Kidney (tissue), 14 donors: Measurements from ENCODE around the gene OTOP3. TPM values are rescaled to one million over a fixed set of nuclear protein-coding genes. Genes with fewer than 3 reads are reported as not detected.

Source experiments
- DNase-seq, 5 donors: peaks; one replicate each; pipeline ENCODE4 v3.0.0-alpha.2; 2013 to 2020
- FAIRE-seq: peaks from 2 replicates; lab custom pipeline; 2012; peaks lifted over from hg19 to GRCh38; lab: Jason Lieb, UNC
- H3K27ac ChIP-seq, 2 donors: one replicate each; pipeline ENCODE4 v1.7.0; 2013; ENCODE audit warnings: low read depth in 2 of 2, low read length in 2 of 2, inconsistent platforms in 1 of 2
- H3K27me3 ChIP-seq: one replicate; pipeline ENCODE4 v1.7.1; 2013; ENCODE audit warnings: low read length, inconsistent platforms; ENCODE audit not compliant: control insufficient read depth, insufficient read depth
- H3K36me3 ChIP-seq, 3 donors: one replicate each; pipeline versions ENCODE4 v1.7.0 to v1.7.1; 2013; ENCODE audit warnings: low read length in 3 of 3, control low read depth in 1 of 3, inconsistent platforms in 1 of 3; ENCODE audit not compliant: insufficient read depth in 3 of 3, control insufficient read depth in 2 of 3
- H3K4me1 ChIP-seq, 3 donors: one replicate each; pipeline versions ENCODE4 v1.7.0 to v1.7.1; 2013; ENCODE audit warnings: low read length in 3 of 3, inconsistent platforms in 1 of 3, low read depth in 1 of 3; ENCODE audit not compliant: control insufficient read depth in 2 of 3, insufficient read depth in 2 of 3
- H3K4me3 ChIP-seq, 3 donors: one replicate each; pipeline versions ENCODE4 v1.7.0 to v1.8.1; 2013; ENCODE audit warnings: low read length in 3 of 3, control low read depth in 1 of 3, inconsistent platforms in 1 of 3
- H3K9ac ChIP-seq, 3 donors: one replicate each; pipeline versions ENCODE4 v1.7.0 to v1.7.1; 2013; ENCODE audit warnings: low read length in 3 of 3, control low read depth in 1 of 3, inconsistent platforms in 1 of 3
- H3K9me3 ChIP-seq, 3 donors: one replicate each; pipeline versions ENCODE4 v1.7.0 to v1.7.1; 2013; ENCODE audit warnings: low read length in 3 of 3, control low read depth in 1 of 3, inconsistent platforms in 1 of 3; ENCODE audit not compliant: control insufficient read depth in 2 of 3, insufficient read depth in 1 of 3
- CTCF ChIP-seq: IDR thresholded peaks from 3 replicates; pipeline ENCODE4 v1.5.1; 2012; ENCODE audit warnings: mild to moderate bottlenecking, moderate library complexity, borderline replicate concordance; ENCODE audit not compliant: insufficient read depth; ENCODE audit errors: extremely low read depth
- intact Hi-C: fragments of 100-400 bp; cut with DNase I; formaldehyde crosslinking; loops from one replicate; pipeline ENCODE4 v1.11.1; 2022
- polyA plus RNA-seq: library from polyadenylated mRNA; stranded (reverse); fragments of 350-450 nt; fragmentation: Illumina TruSeq; extraction: RNeasy Lipid Tissue Mini Kit (QIAGEN cat#74804); gene quantifications from one replicate; pipeline ENCODE4 v1.2.3, GENCODE V29; 2014; ENCODE audit warnings: low read depth, low replicate concordance; ENCODE audit not compliant: insufficient read depth
- total RNA-seq: library from RNA; stranded (reverse); fragmentation: NEBNext Ultra II Directional; extraction: Animal tissue kit (Norgen Biotek cat#: 25700); gene quantifications from one replicate; pipeline ENCODE4 v1.2.1, GENCODE V29; 2021
- donor health status: control.
- donor health status: control.
- donor health status: control.
- donor health status: control.
- donor health status: control.
- donor health status: DM: yes; HTN: yes; CAD: no.
- donor health status: Normal renal cell carcinoma (clear cell type).

OTOP3 gene
- total and polyA plus RNA-seq, 2 donors from 2014 or later = not detected

- Histone ChIP-seq H3K27ac (no peak overlapping the region), H3K9me3 (no peaks in the 10 kb centered on the region), H3K4me3 (no peak overlapping the region), H3K4me1 (no peaks in the 10 kb centered on the region), H3K9ac (no peak overlapping the region), H3K27me3 (peaks cover 18% of the 10 kb centered on the region), H3K36me3 (no peaks in the 10 kb centered on the region)
- DNase-seq = peak in 1 of 5 donors; percentile 65
- intact Hi-C loops = no loop called here
- no peak for TF ChIP-seq CTCF
- no peak for FAIRE-seq
These were observed 737 bp downstream of the OTOP3 start for GRCh38 chr17:74936470-74936799.

GRCh38 chr17:74937064-74938051 lies 1.7 kb downstream of the OTOP3 start:
- Histone ChIP-seq H3K4me1 (no peaks in the 10 kb centered on the region), H3K27ac (no peak overlapping the region), H3K4me3 (no peak overlapping the region), H3K9ac (no peak overlapping the region), H3K27me3 (peaks cover 22% of the 10 kb centered on the region), H3K9me3 (no peaks in the 10 kb centered on the region), H3K36me3 (no peaks in the 10 kb centered on the region)
- FAIRE-seq (no peak), DNase-seq (peak in 3 of 5 donors; percentile 33 to 54 (median 43))
- intact Hi-C loops = no loop called here
- no peak for TF ChIP-seq CTCF

GRCh38 chr17:74938194-74938950 lies 2.7 kb downstream of the OTOP3 start:
- no peaks in the 10 kb centered on the region for H3K9me3 ChIP-seq
- TF ChIP-seq CTCF = no peak
- H3K36me3 ChIP-seq = no peaks in the 10 kb centered on the region
- intact Hi-C loops = no loop called here
- no peak overlapping the region for H3K4me3 ChIP-seq
- DNase-seq (no peak), FAIRE-seq (no peak)
- no peaks in the 10 kb centered on the region for H3K4me1 ChIP-seq
- no peak overlapping the region for H3K9ac ChIP-seq
- peaks cover 22% of the 10 kb centered on the region for H3K27me3 ChIP-seq
- no peak overlapping the region for H3K27ac ChIP-seq
